K562 (cell line): ENCODE measurements around the gene RACK1. TPM values are rescaled to one million over a fixed set of nuclear protein-coding genes. Genes with fewer than 3 reads are reported as not detected.

Source experiments
- ATAC-seq: fragments of 200-7000 bp; cut with Tn5 transposase; 3 replicates; pipeline ENCODE4 v1.9.1; 2020; ENCODE audit warnings: moderate library complexity
- BruUV-seq: library from RNA; stranded (reverse); fragments of 400-500 nt; replicated peaks from 2 replicates; lab custom pipeline; 2021; lab: Mats Ljungman, UMichigan
- CTCF ChIA-PET: fragments of 300-600 bp; formaldehyde crosslinking; extraction: SDS; loops from one replicate; lab custom pipeline; 2021; ENCODE audit warnings: low intra/inter-chr PET ratio; lab: Yijun Ruan, JAX
- POLR2A ChIA-PET: fragments of 300-600, 350-650 bp; sonication (Branson Sonifier 250); formaldehyde crosslinking; extraction: SDS; loops from one replicate; lab custom pipeline; 2021; ENCODE audit warnings: antibody characterized with exemption, inconsistent platforms; lab: Yijun Ruan, JAX
- DNase-seq, 4 experiments: peaks; one replicate each; pipeline versions ENCODE4 v3.0.0 to v3.0.0-alpha.2; 2011 to 2018; ENCODE audit warnings: low spot score in 3 of 4, mixed read lengths in 3 of 4; ENCODE audit errors: extremely low read depth in 1 of 4
- FAIRE-seq: peaks from 2 replicates; lab custom pipeline; 2011; peaks lifted over from hg19 to GRCh38; lab: Jason Lieb, UNC
- H2AFZ ChIP-seq: 2 replicates; pipeline ENCODE4 v1.6.0; 2011; ENCODE audit warnings: low read depth, low read length, control low read depth, inconsistent platforms
- H3K27ac ChIP-seq: fragments of 200-600 bp; 3 replicates; pipeline ENCODE4 v1.8.0; 2011; ENCODE audit warnings: low read depth, mild to moderate bottlenecking, control low read depth, inconsistent platforms, low read length, moderate library complexity, mixed read lengths; ENCODE audit errors: extremely low read depth
- H3K27me3 ChIP-seq, 2 experiments: fragments of 300-600 bp in 1 of 2; 2 replicates in 1 of 2; 3 replicates in 1 of 2; pipeline versions ENCODE4 v1.6.0 to v1.8.0; 2011; ENCODE audit warnings: inconsistent platforms in 2 of 2, low read length in 2 of 2, mild to moderate bottlenecking in 1 of 2, mixed read lengths in 1 of 2, moderate library complexity in 1 of 2; ENCODE audit not compliant: control insufficient read depth in 2 of 2, insufficient read depth in 2 of 2
- H3K36me3 ChIP-seq: fragments of 300-600 bp; 3 replicates; pipeline ENCODE4 v1.8.0; 2011; ENCODE audit warnings: mild to moderate bottlenecking, low read length, inconsistent platforms; ENCODE audit not compliant: control insufficient read depth, insufficient read depth
- H3K4me1 ChIP-seq, 2 experiments: fragments of 200-600 bp in 1 of 2; replicated peaks in 1 of 2; 2 replicates in 1 of 2; 3 replicates in 1 of 2; pipeline versions ENCODE4 v1.5.1 to v1.8.0; 2011; ENCODE audit warnings: inconsistent platforms in 2 of 2, low read length in 2 of 2, mild to moderate bottlenecking in 1 of 2, mixed read lengths in 1 of 2, moderate library complexity in 1 of 2; ENCODE audit not compliant: control insufficient read depth in 2 of 2, insufficient read depth in 2 of 2
- H3K4me2 ChIP-seq: 2 replicates; pipeline ENCODE4 v1.6.1; 2011; ENCODE audit warnings: low read length, control low read depth, inconsistent platforms, mixed read lengths; ENCODE audit not compliant: insufficient read depth
- H3K4me3 ChIP-seq: fragments of 200-600 bp; sonication (generic), shearing (Covaris generic); 2 replicates; pipeline ENCODE4 v1.5.1; 2016; ENCODE audit warnings: control low read depth, inconsistent platforms
- H3K79me2 ChIP-seq: fragments of 200-600 bp; 3 replicates; pipeline ENCODE4 v1.8.0; 2011; ENCODE audit warnings: low read length, inconsistent platforms; ENCODE audit not compliant: control insufficient read depth, insufficient read depth
- H3K9ac ChIP-seq, 2 experiments: 2 replicates each; pipeline versions ENCODE4 v1.6.0 to v1.6.1; 2011; ENCODE audit warnings: low read depth in 2 of 2, low read length in 2 of 2, control low read depth in 1 of 2, inconsistent platforms in 1 of 2, mild to moderate bottlenecking in 1 of 2, mixed read lengths in 1 of 2; ENCODE audit not compliant: insufficient read depth in 1 of 2
- H3K9me1 ChIP-seq: one replicate; pipeline ENCODE4 v1.6.0; 2011; ENCODE audit warnings: inconsistent platforms, mild to moderate bottlenecking, low read length, moderate library complexity; ENCODE audit not compliant: control insufficient read depth, insufficient read depth
- H3K9me3 ChIP-seq: replicated peaks from 2 replicates; pipeline ENCODE4 v1.5.1; 2011; ENCODE audit warnings: low read depth, low read length, inconsistent platforms; ENCODE audit not compliant: control insufficient read depth, insufficient read depth
- H4K20me1 ChIP-seq: replicated peaks from 2 replicates; pipeline ENCODE4 v1.6.1; 2011; ENCODE audit warnings: low read length, inconsistent platforms, mixed read lengths; ENCODE audit not compliant: control insufficient read depth, insufficient read depth
- ARID2 ChIP-seq: fragments of 450-650 bp; IDR thresholded peaks from 2 replicates; pipeline ENCODE4 v1.6.1; 2017; ENCODE audit warnings: antibody characterized with exemption, mild to moderate bottlenecking
- C11orf30 ChIP-seq: fragments of 450-650 bp; IDR thresholded peaks from 2 replicates; pipeline ENCODE4 v1.6.1; 2016; ENCODE audit warnings: low read depth, mild to moderate bottlenecking
- FOXJ2 ChIP-seq: fragments of 200-800 bp; sonication (Bioruptor generic); IDR thresholded peaks from 2 replicates; pipeline ENCODE4 v1.6.1; 2016; ENCODE audit warnings: missing genetic modification characterization, missing compliant biosample characterization
- HLTF ChIP-seq: fragments of 450-650 bp; IDR thresholded peaks from 2 replicates; pipeline ENCODE4 v1.6.1; 2016
- RFX5 ChIP-seq: IDR thresholded peaks from 2 replicates; pipeline ENCODE4 v1.6.1; 2011; ENCODE audit warnings: low read depth, mild to moderate bottlenecking, improper control_type of control experiment, low read length
- SMARCA5 ChIP-seq: fragments of 450-650 bp; IDR thresholded peaks from 2 replicates; pipeline ENCODE4 v1.6.1; 2016
- ZNF316 ChIP-seq: fragments of 450-650 bp; IDR thresholded peaks from 2 replicates; pipeline ENCODE4 v1.6.1; 2016
- WGBS: fragments of 100-300 bp; shearing (Covaris generic); methylation state at CpG from one replicate; pipeline ENCODE4 v1.1.6; 2016; ENCODE audit warnings: low coverage, mixed read lengths; ENCODE audit not compliant: insufficient coverage; ENCODE audit errors: missing lambda C conversion rate; 5-methylcytosine and 5-hydroxymethylcytosine counted together
- in situ Hi-C: fragments of 300-500 bp; cut with MboI; formaldehyde crosslinking; loops from 4 replicates; pipeline ENCODE4 v1.15.0; 2018; ENCODE audit warnings: inconsistent platforms, mixed read lengths
- intact Hi-C: fragments of 100-400 bp; cut with micrococcal nuclease; formaldehyde crosslinking; loops from 2 replicates; pipeline ENCODE4 v1.14.2; 2022
- polyA plus RNA-seq, 8 experiments: library from polyadenylated mRNA; depleted of rRNA in 4 of 8; stranded (reverse) in 5 of 8; unstranded in 3 of 8; fragments of >200 nt; fragmentation: Nextera tagmentation in 2 of 8; fragmentation: Illumina TruSeq in 1 of 8; extraction: Ambion mirVana in 2 of 8; extraction: Trizol in 1 of 8; gene quantifications; 2 replicates each; pipeline versions ENCODE4 v1.2.1 to v1.2.3, GENCODE V29; 2011 to 2014; ENCODE audit warnings: inconsistent platforms in 1 of 8, missing spikeins in 1 of 8
- total RNA-seq, 7 experiments: library from RNA; depleted of rRNA in 6 of 7; stranded (reverse); fragments of >200 nt in 6 of 7; fragmentation: Illumina TruSeq in 2 of 7; extraction: Trizol in 2 of 7; gene quantifications; 2 replicates each; pipeline versions ENCODE4 v1.2.1 to v1.2.3, GENCODE V29; 2011 to 2021; ENCODE audit warnings: low replicate concordance in 1 of 7
- TF ChIP-seq, protein P1 (sequence below): fragments of 250-450 bp; sonication (Bioruptor Pico); IDR thresholded peaks from 2 replicates; pipeline ENCODE4 v1.8.0; 2022; ENCODE audit warnings: moderate library complexity, mild to moderate bottlenecking, inconsistent platforms
- TF ChIP-seq, protein P2 (sequence below): fragments of 450-650 bp; IDR thresholded peaks from 2 replicates; pipeline ENCODE4 v1.6.1; 2018; ENCODE audit warnings: mild to moderate bottlenecking, low read depth; ENCODE audit not compliant: partially characterized antibody

The RACK1 gene
- total and polyA plus RNA-seq, 9 of the 15 experiments (the other 6 are each of a cell fraction or from before 2014, with no cell fraction given): 2,303 to 5,311 (median 3,833) TPM

DNA sequence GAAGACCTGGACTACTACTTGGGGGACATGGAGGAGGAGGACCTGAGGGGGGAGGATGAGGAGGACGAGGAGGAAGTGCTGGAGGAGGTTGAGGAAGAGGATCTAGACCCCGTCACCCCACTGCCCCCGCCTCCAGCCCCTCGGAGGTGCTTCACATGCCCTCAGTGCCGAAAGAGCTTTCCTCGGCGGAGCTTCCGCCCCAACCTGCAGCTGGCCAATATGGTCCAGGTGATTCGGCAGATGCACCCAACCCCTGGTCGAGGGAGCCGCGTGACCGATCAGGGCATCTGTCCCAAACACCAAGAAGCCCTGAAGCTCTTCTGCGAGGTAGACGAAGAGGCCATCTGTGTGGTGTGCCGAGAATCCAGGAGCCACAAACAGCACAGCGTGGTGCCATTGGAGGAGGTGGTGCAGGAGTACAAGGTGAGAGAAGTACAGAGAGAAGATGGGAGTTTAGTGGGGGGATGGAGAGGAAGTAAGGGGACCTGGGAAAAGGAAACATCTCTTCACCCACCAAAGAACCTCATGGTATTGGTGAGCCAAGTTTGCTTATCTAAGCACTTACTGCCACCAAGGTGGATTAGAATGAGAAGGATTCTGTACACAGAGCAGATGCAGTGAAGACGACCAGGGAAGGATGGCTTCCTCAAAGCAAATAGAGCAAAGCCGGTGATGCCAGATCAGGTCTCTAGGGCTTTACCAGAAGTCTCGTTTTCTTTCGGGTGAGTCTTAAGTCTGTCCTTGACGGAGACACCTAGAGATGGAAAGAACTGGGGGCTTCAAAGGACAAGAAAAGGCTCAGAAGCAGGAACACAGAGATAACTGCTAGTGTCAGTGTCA is 19.1 kb downstream of the RACK1 start:
- TF ChIP-seq C11orf30: peak; percentile 30; the same call in 1 of the 2 replicates
- TF ChIP-seq ARID2: 0 out of 2 replicates have a peak, but pooled peaks have one; percentile 0
- peak; percentile 63; the same call in 1 of the 2 replicates for TF ChIP-seq ZNF316
- TF ChIP-seq FOXJ2 (tag): no peak
- TF ChIP-seq HLTF: 0 out of 2 replicates have a peak, but pooled peaks have one; percentile 7
- no peak for TF ChIP-seq RFX5
- TF ChIP-seq, protein P1, sequence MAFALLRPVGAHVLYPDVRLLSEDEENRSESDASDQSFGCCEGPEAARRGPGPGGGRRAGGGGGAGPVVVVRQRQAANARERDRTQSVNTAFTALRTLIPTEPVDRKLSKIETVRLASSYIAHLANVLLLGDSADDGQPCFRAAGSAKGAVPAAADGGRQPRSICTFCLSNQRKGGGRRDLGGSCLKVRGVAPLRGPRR (CRISPR knock-in tag): no peak
- 0 out of 2 replicates have a peak, but pooled peaks have one; percentile 5 for TF ChIP-seq SMARCA5
- TF ChIP-seq, protein P2, sequence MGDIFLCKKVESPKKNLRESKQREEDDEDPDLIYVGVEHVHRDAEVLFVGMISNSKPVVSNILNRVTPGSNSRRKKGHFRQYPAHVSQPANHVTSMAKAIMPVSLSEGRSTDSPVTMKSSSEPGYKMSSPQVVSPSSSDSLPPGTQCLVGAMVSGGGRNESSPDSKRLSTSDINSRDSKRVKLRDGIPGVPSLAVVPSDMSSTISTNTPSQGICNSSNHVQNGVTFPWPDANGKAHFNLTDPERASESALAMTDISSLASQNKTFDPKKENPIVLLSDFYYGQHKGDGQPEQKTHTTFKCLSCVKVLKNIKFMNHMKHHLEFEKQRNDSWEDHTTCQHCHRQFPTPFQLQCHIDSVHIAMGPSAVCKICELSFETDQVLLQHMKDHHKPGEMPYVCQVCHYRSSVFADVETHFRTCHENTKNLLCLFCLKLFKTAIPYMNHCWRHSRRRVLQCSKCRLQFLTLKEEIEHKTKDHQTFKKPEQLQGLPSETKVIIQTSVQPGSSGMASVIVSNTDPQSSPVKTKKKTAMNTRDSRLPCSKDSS: no peak
- Histone ChIP-seq H3K9ac (peak overlapping the region; percentile 92 to 96), H3K27me3 (no peaks in the 10 kb centered on the region), H3K9me1 (peaks cover 3% of the 10 kb centered on the region), H3K79me2 (peaks cover 29% of the 10 kb centered on the region), H3K9me3 (no peaks in the 10 kb centered on the region), H2AFZ (peak overlapping the region; percentile 74; the same call in 1 of the 2 replicates), H4K20me1 (0 out of 2 replicates have a peak, but pooled peaks cover 2% of the 10 kb centered on the region), H3K27ac (peak overlapping the region; percentile 90; the same call in 1 of the 3 replicates), H3K36me3 (peaks cover 35% of the 10 kb centered on the region), H3K4me1 (peaks cover 0 to 37% of the 10 kb centered on the region in 2 experiments; a peak in 4 of 5 replicates), H3K4me2 (peak overlapping the region; percentile 96), H3K4me3 (peak overlapping the region; percentile 86)
- no TSS peak for BruUV-seq
- intact Hi-C loops: no loop called here
- ATAC-seq (no peak), FAIRE-seq (no peak), DNase-seq (no peak)
- in situ Hi-C loops: no loop called here
- POLR2A ChIA-PET: interaction anchor here (1.1 to 4.6 kb wide), 3 partner anchors 10 to 18 kb away, joined by 3 to 55 read pairs (median 4); no protein-coding TSS in a partner anchor
- CTCF ChIA-PET: no interaction called here
- 46% methylated on average over 19 of the region's 22 CpGs for WGBS
